ENCODE results near the gene PIGQ.

The PIGQ gene

GRCh38 chr16:527015-527903 is 42.5 kb upstream of the PIGQ start, which contains the start of gene CAPN15:
Gene CAPN15 (plus strand): TSS chr16:527712. CDS start chr16:546839, 19,127 bp downstream.
- peak within 1 kb of the TSS; percentile 90 for H3K27ac ChIP-seq
- DNase-seq = peak; percentile 93
- peaks cover 21% of the 10 kb centered on the region for H3K36me3 ChIP-seq
- H3K4me3 ChIP-seq (ENCODE audit: low read depth, low read length) = peak within 1 kb of the TSS; percentile 86
- no peaks in the 10 kb centered on the region for H3K9me3 ChIP-seq (ENCODE audit: severe bottlenecking)
- no peaks in the 10 kb centered on the region for H3K27me3 ChIP-seq (ENCODE audit: insufficient read depth, low read depth, severe bottlenecking)
- TF ChIP-seq, protein P1, sequence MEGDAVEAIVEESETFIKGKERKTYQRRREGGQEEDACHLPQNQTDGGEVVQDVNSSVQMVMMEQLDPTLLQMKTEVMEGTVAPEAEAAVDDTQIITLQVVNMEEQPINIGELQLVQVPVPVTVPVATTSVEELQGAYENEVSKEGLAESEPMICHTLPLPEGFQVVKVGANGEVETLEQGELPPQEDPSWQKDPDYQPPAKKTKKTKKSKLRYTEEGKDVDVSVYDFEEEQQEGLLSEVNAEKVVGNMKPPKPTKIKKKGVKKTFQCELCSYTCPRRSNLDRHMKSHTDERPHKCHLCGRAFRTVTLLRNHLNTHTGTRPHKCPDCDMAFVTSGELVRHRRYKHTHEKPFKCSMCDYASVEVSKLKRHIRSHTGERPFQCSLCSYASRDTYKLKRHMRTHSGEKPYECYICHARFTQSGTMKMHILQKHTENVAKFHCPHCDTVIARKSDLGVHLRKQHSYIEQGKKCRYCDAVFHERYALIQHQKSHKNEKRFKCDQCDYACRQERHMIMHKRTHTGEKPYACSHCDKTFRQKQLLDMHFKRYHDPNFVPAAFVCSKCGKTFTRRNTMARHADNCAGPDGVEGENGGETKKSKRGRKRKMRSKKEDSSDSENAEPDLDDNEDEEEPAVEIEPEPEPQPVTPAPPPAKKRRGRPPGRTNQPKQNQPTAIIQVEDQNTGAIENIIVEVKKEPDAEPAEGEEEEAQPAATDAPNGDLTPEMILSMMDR (IDR thresholded peaks at IDR 0.05; ENCODE audit: low read depth, low read length) = no peak

DNA sequence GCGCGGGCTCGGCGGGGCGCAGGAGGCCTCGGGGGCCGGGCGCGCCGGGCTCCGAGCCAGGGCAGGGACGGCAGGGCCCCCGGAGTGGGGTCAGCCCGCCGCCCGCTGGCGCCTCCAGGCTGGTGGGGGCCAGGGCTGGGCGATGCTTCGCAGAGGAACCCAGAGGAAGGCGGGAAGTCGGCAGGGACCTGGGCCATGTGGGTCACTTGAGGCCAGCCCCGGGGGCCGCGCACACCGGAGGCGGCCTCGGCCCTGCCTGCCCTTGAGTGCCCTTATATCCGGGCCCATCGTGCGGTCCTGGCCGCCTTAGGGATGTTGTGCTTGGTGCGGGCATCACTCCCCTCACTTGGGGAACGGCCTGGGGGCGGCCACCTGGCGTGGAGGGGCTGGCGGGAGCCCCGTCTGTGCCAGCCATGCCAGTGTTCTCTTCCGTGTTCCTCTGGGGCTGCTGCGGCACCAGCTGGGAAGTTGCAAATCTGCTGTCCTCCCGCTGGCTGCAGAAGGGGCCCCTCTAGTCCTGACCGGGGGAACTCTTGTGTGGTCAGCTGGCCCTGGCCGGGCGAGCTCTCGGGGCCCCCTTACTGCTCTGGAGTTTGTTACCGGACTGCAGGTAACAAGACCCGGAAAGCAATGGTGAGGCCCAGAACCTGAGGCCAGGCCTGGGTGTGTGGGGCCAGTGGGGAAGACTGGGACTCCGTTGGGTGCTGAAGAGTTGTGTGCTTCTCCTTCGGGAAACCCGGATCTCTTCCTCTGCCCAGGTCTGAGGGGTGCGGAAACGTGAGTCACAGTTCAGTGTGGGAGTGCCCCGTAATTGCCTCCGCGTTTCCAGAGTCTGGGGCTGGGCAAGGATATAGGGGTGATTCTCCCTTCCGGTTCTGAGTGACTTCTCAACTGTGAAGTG is 41.4 kb upstream of the PIGQ start:
- no peaks in the 10 kb centered on the region for H3K9me3 ChIP-seq (ENCODE audit: severe bottlenecking)
- peak overlapping the region; percentile 78 for H3K27ac ChIP-seq
- H3K4me3 ChIP-seq (ENCODE audit: low read depth, low read length) = peak overlapping the region; percentile 78
- DNase-seq = peak; percentile 47
- no peaks in the 10 kb centered on the region for H3K27me3 ChIP-seq (ENCODE audit: insufficient read depth, low read depth, severe bottlenecking)
- H3K36me3 ChIP-seq = peaks cover 18% of the 10 kb centered on the region
- TF ChIP-seq, protein P1 (IDR thresholded peaks at IDR 0.05; ENCODE audit: low read depth, low read length) = no peak

DNA sequence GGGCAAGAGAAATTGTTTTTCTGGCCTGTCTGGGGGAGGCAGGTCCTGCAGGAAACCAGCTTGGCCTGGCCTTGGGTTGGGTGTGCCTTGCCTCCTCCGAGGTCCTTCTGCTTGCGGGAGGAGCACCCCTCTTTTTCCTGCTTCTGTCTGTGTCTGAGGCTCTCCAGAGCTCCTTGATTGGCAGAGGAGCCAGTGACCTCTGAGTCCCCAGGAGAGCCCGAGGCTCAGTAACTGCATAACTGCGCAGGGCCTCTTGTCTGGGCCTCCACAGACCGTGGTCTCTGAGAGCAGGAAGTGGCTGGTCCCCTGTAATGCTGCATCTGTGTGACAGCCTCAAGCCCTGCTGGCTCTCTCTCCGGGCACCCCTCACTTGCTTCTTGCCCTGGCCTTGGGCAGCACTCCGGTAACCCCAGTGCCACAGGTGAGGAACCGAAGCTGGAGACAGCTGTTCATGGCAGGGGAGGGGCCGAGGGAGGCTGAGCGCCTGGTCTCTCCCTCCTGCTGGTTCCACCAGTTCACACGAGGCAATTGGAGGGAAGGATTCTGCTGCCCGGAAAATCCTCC is 40.7 kb upstream of the PIGQ start:
- peak; percentile 65 for DNase-seq
- H3K27ac ChIP-seq = peak overlapping the region; percentile 78
- H3K36me3 ChIP-seq = peaks cover 18% of the 10 kb centered on the region
- H3K4me3 ChIP-seq (ENCODE audit: low read depth, low read length) = peak overlapping the region; percentile 78
- no peaks in the 10 kb centered on the region for H3K9me3 ChIP-seq (ENCODE audit: severe bottlenecking)
- TF ChIP-seq, protein P1 (IDR thresholded peaks at IDR 0.05; ENCODE audit: low read depth, low read length) = no peak
- no peaks in the 10 kb centered on the region for H3K27me3 ChIP-seq (ENCODE audit: insufficient read depth, low read depth, severe bottlenecking)

DNA sequence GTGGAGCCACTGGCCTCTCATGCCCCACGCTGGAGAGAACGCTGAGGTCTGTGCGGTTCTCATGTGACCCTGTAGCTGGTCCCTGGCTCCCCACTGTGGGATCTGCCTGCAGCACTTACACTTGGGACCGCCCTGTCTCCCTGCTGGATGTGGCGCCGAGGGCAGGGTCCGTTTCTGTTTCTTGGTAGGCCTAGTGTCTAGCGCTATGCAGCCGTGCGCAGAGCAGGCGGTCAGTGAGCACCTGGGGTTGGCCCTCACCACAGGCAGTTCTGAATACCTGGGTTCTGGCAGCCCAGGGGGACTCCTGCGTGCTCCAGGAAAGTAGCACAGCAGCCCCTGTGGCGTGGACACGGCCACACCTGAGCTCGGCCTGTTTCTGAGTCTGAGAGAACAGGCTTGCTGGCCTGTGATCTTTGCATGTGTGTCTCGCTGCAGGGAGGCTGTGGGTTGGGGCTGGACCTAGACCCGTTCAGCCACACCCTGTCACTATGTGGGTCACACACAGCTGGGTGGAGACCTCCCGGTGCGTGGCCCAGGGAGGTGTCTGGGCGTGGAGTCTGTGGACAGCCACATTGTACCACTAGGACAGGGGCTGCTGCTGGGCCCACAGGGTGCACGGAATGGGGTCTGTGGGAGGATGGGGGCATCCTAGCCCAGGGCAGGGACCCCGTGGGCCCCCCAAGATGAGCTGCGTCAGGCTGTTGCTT is 39.5 kb upstream of the PIGQ start:
- Histone ChIP-seq H3K9me3 (ENCODE audit: severe bottlenecking) (no peaks in the 10 kb centered on the region), H3K4me3 (ENCODE audit: low read depth, low read length) (no peak overlapping the region), H3K36me3 (peaks cover 18% of the 10 kb centered on the region), H3K27me3 (ENCODE audit: insufficient read depth, low read depth, severe bottlenecking) (no peaks in the 10 kb centered on the region), H3K27ac (no peak overlapping the region)
- DNase-seq = no peak
- TF ChIP-seq, protein P1 (IDR thresholded peaks at IDR 0.05; ENCODE audit: low read depth, low read length) = no peak

DNA sequence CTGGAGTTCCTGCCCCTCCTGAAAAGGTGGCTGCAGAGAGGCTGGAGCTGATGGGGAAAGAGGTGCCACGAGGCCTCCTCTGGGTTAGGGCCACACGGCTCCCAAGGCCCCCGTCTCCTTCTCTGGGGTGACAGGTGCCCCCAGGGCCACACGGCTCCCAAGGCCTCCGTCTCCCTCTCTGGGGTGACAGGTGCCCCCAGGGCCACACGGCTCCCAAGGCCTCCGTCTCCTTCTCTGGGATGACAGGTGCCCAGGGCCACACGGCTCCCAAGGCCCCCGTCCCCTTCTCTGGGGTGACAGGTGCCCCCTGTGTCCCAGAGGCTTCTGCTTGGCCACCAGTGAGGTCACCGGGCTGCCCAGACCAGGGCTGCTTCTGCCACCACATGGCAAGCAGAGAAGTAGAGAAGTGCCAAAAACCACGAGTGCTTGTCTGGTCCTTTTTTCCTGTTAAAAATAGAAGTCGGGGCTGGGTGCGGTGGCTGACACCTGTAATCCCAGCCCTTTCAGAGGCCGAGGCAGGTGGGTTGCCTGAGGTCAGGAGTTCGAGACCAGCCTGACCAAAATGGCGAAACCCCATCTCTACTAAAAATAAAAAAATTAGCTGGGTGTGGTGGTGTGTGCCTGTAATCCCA is 38.2 kb upstream of the PIGQ start:
- H3K27me3 ChIP-seq (ENCODE audit: insufficient read depth, low read depth, severe bottlenecking) = no peaks in the 10 kb centered on the region
- peaks cover 21% of the 10 kb centered on the region for H3K36me3 ChIP-seq
- no peak for DNase-seq
- H3K4me3 ChIP-seq (ENCODE audit: low read depth, low read length) = no peak overlapping the region
- TF ChIP-seq, protein P1 (IDR thresholded peaks at IDR 0.05; ENCODE audit: low read depth, low read length) = no peak
- no peaks in the 10 kb centered on the region for H3K9me3 ChIP-seq (ENCODE audit: severe bottlenecking)
- H3K27ac ChIP-seq = no peak overlapping the region
